Epithelial cell of esophagus (primary cell): ENCODE data around the gene PNO1.

ENCODE experiments used
- DNase-seq: peaks from one replicate; pipeline ENCODE4 v3.0.0; 2010; ENCODE audit warnings: low read depth
- H3K4me3 ChIP-seq: 2 replicates; pipeline ENCODE4 v1.5.1; 2011; ENCODE audit warnings: mild to moderate bottlenecking, low read length, control low read depth
- TF ChIP-seq, protein P1 (sequence below): IDR thresholded peaks from 2 replicates; pipeline ENCODE4 v1.5.1; 2011; ENCODE audit warnings: low read depth, mild to moderate bottlenecking, low read length, control low read depth, inconsistent platforms; ENCODE audit not compliant: insufficient read depth; ENCODE audit errors: missing control alignments

PNO1 gene

GRCh38 chr2:68178954-68179627 lies 21.4 kb downstream of the PNO1 start:
- no peak for DNase-seq
- TF ChIP-seq, protein P1, sequence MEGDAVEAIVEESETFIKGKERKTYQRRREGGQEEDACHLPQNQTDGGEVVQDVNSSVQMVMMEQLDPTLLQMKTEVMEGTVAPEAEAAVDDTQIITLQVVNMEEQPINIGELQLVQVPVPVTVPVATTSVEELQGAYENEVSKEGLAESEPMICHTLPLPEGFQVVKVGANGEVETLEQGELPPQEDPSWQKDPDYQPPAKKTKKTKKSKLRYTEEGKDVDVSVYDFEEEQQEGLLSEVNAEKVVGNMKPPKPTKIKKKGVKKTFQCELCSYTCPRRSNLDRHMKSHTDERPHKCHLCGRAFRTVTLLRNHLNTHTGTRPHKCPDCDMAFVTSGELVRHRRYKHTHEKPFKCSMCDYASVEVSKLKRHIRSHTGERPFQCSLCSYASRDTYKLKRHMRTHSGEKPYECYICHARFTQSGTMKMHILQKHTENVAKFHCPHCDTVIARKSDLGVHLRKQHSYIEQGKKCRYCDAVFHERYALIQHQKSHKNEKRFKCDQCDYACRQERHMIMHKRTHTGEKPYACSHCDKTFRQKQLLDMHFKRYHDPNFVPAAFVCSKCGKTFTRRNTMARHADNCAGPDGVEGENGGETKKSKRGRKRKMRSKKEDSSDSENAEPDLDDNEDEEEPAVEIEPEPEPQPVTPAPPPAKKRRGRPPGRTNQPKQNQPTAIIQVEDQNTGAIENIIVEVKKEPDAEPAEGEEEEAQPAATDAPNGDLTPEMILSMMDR = no peak
- H3K4me3 ChIP-seq = no peak overlapping the region

- no peak overlapping the region for H3K4me3 ChIP-seq
- no peak for DNase-seq
- TF ChIP-seq, protein P1 = no peak
These were observed 25.2 kb downstream of the PNO1 start for GRCh38 chr2:68182902-68183301.

GRCh38 chr2:68185541-68186164 lies 28.0 kb downstream of the PNO1 start:
- TF ChIP-seq, protein P1 = peak; percentile 79
- no peak overlapping the region for H3K4me3 ChIP-seq
- DNase-seq = peak; percentile 68

DNA sequence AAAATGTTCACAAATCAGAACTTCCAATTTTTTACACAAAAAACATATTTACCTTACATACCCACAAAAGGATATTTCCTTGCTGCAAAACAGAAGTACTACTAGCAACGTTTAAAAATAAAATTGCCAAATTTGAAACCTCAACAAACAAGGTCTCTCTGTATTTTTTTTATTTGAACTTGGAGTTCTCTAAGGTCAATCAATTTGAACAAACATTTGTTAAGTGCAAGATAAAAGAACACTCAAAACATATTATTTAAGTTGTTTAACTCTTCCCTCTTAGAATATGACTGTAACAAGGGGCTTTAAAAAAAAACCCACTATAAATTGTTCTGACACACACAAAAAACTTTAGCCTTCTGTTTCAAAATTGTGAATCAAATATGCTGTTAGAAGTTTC lies 29.6 kb downstream of the PNO1 start:
- DNase-seq = no peak
- no peak overlapping the region for H3K4me3 ChIP-seq
- TF ChIP-seq, protein P1 = no peak

- TF ChIP-seq, protein P1 = no peak
- no peak overlapping the region for H3K4me3 ChIP-seq
- no peak for DNase-seq
These were observed 31.1 kb downstream of the PNO1 start for GRCh38 chr2:68188831-68189230.

GRCh38 chr2:68189991-68190784 lies 32.5 kb downstream of the PNO1 start:
- TF ChIP-seq, protein P1 = no peak
- no peak for DNase-seq
- H3K4me3 ChIP-seq = no peak overlapping the region
